Activated T-helper 1 cell treated with Interleukin-2 at 50 U/mL for 16 hours (primary cell): ENCODE results near the gene PTTG1.

ENCODE experiments used
- DNase-seq: peaks from one replicate; pipeline ENCODE4 v3.0.0-alpha.2; 2020; ENCODE audit warnings: low read depth

The PTTG1 gene

DNA sequence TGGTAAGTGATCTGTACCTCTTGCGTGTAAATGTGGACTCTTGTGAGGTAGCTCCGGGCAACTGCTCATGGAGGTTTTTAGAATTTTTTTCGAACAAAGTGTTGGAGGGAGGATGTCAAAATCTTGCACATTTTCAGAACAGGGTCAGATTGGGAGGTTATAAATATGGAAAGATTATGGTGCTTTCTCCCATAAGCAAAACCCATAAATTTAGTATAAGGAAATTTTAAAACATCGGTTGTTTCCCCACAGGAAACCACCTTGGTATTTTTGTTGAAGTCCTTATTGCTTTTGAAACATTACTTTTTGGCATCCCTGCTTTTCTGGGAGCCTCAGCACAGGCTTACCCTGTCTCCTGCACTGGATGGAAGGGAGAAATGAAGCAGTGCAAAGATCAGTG, 33.9 kb downstream of the PTTG1 start:
- DNase-seq: no peak

DNA sequence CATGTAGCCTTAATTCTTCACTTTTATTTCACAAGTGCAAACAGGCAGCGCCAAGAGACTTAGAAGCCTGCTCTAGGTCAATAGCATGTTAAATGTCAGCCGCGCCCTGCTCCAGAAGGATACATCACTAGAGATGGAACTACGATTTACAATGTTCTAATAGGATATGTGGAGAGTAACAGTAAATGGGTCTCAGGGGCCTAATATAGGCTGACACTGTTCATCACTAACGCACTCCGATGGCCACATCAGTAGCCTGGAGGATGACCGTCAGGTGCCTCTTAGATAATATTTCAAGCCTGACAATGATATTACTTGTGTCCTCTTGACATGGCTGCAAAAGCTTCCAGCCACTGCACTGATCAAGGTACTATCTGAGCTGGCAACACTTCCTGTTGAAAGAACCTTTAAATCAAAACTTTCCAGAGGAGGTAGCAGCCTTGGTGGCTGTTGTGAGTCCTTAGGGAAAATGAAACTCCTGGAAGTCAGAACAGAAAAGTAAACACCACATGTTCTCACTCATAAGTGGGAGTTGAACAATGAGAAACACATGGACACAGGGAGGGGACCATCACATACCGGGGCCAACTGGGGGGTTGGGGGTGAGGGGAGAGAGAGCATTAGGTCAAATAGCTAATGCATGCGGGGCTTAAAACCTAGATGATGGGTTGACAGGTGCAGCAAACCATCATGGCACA, 35.0 kb downstream of the PTTG1 start:
- no peak for DNase-seq

DNA sequence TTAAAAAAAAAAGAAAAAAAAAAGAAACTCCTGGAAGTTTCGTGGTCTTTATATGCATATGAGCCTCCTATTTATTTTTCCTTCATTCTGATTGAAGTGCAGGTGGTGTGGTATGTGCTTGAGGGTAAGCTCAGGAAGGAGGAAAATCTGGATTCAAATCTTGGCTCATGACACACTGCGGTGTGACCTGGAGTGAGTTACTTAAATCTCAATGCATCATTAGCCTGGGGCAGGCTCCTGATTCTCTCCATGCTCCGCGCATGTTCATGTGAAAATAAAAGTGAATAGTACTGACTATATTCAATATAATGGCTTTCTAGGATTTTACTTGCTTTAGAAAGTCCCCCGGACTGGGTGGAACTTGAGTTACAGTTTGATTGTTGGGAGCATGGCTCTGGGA, 35.6 kb downstream of the PTTG1 start:
- no peak for DNase-seq

DNA sequence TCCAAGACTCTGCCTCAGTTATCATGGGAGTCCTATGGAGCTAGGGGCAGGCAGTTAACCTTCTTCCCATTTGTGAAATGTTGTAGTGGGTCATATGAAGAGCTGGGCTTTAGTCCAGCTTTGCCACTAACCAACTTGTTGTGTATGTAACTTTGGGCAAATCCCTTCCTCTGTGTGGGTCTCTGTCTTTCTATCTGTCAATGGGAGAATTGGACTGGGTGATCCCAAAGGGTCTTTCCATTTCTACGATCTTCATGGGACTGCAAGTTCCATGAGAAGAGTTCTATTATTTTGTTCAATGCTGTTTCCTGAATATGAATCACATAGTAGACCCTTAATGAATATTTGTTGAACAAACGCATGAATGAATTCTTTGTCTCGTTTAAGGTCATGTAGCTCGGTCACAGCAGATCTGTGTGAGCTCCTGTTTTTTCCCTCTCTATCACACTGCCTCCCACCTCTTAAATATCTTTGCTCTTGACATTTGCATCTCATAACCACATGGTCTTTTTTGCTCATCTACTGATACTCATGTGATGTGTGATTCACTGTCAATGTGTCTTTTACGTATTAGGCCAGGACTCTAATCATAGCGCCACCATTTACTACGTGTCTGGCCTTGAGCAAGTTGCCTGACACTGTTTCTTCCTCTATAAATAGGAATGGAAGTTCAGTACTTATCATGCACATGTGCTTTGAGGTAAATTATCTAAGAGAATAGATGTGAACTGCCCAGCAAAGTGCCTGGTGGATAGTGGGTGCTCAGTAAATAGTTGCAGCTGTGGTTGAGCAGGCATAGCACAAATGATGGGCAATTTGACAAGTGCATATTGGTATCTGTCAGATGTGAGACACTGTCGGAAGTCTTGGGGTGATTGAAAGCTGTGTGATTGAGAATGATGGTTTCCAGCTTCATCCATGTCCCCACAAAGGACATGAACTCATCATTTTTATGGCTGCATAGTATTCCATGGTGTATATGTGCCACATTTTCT, 37.4 kb downstream of the PTTG1 start:
- no peak for DNase-seq

GRCh38 chr5:160460377-160461049, 38.9 kb downstream of the PTTG1 start:
- no peak for DNase-seq

DNA sequence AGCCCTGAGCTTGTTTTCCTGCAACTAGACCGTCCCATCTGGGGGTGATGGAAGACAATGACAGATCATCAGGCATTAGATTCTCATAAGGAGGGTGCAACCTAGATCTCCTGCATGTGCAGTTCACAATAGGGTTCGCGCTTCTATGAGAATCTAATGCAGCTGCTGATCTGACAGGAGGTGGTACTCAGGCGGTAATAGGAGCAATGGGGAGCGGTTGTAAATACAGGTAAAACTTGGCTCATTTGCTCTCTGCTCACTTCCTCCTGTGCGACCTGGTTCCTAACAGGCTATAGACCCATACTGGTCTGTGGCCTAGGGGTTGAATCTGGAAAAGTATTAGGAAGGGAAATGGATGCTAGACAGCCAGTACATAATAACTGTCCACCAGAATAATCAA, 39.7 kb downstream of the PTTG1 start:
- no peak for DNase-seq

GRCh38 chr5:160462167-160462566, 40.5 kb downstream of the PTTG1 start:
- no peak for DNase-seq

GRCh38 chr5:160463227-160463626, 41.6 kb downstream of the PTTG1 start:
- no peak for DNase-seq

DNA sequence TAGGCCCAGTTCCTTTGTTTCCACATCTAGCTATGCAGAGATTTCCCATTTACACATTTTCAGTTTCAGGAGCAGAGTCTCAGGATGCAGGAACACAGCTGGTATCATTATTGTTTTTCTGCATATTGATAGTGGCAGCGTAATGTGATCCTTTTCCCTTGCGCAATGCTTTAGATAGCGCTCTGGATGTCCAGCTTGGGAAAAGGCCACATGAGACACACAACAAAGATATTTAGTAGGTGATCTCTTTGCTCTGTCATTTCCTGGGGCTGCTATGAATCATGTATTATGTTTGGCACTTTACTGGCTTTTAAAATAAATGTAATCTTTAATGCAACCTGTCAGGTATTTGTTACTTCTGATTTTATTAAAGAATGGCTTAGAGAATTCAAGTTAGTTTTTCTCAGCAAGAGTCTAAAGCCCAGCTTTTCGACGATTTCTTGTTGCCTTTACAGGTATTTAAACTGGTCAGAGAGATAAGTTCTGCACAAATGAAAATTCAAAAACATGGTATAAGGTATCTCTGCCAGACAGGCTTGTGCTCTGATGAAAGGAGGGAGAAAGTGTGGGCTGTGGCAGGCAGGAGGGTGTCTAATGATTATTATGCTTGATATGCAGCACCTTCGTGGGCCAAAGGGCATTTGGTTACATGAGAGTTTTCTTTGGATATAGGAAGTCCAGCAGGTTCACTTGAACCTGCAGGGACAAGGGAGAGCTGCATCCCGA, 42.2 kb downstream of the PTTG1 start:
- DNase-seq: no peak

DNA sequence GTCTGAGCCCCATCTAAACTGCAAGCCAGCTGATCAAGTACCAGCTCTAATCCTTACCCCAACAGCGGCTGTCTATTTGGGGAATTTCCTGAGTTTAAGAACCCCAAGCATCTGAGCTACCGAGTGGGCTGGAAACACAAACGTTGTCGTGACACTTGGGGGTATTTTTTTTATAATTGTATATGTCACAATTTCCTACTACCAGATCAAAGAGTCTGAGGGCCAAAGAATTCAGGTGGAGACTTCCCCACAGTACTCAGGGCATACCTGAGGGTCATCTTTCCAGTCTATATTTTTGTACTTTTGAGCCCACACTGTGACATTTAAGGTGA, 42.8 kb downstream of the PTTG1 start:
- no peak for DNase-seq

GRCh38 chr5:160466116-160466515, 44.5 kb downstream of the PTTG1 start:
- DNase-seq: no peak

DNA sequence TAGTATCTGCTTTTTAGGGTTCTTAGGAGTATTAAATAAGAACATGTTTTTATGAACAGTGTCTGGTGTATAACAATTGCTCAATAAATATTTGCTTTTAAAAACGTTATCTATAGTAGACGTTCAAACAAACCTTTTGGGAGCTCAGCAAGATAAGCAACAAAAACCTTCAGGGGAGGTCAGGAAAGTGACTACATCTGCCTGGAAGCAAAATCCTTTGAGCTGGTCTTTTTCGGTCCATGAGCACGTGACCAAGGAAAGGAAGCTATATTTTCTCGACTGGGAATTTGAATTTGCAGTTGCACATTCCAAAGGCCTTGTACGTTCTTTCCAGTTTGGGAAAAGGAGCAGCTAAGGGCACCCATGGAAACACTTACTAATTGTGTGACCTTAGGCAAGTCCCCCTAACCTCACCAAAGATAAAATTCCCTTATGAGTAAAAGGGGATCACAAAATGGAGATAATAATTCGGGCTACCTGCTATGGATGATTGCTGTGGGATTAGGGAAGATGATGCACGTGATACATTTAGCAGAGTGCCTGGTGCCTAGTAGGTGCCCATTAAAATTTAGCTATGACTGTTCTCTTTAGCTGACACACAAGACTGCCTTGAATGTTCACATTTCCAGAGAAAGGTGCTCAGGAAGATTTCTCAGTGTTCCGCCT, 45.4 kb downstream of the PTTG1 start:
- DNase-seq: no peak

GRCh38 chr5:160467555-160468362, 46.1 kb downstream of the PTTG1 start:
- peak; percentile 57 for DNase-seq

GRCh38 chr5:160468363-160468975, 46.8 kb downstream of the PTTG1 start:
- DNase-seq: no peak

GRCh38 chr5:160469156-160470144, 47.8 kb downstream of the PTTG1 start:
- DNase-seq: no peak

DNA sequence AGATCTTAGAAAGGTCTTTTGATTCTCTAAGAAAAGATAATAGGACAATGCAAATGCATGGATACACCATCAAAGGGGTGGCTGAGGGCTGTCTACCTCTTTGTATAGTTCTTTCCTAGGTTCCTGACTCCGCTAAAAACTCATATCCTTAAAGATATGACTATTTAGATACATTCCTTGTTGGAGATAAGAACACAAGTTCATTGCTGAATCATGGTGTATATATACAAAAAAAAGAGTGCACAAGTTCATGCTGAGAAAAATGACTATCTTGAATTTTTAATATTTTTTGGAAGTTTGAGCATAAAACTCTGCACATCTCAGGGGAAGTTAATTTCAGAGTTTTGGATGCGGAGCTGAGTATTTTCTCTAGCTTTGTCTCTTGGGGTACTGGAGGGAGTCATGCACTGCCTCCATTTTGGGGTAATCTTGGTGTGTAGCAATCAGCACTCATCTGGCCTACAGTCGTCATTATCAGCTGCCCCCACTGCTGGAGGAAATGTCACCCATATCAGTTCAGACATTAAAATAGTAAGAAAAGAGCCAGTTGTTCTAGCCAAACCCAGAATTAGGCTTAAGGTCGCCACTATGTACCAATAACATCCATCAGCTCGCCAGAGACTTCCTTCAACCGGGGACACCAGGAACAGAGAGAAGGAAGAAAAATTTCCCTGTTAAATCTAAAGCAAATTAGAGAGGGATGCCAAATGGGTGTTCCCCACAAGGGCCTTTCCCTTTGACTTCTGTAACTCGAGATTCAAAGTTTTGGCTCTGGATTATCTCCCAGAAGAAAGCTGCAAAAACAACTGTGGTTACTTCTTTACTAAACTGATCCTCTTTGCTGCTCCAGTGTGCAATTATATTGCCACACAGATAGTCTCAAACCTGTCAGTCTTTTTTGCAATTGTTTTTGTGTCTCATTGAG, 49.0 kb downstream of the PTTG1 start:
- no peak for DNase-seq

GRCh38 chr5:160471761-160472160, 50.1 kb downstream of the PTTG1 start:
- DNase-seq: no peak

DNA sequence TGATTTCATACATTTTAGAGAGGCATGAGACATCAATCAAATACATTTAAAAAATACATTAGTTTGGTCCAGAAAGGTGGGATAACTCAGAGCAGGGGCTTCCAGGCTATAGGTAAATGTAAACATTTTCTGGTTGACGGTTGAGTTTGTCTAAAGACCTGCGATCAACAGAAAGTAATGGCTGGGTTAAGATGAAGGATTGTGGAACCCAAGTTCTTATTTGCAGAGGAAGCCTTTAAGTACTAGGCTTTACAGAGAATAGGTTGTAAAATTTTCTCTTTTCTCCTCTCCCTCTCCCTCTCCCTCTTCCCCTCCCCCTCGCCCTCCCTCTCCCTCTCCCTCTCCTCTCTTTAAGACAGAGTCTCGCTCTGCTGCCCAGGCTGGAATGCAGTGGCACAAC, 50.8 kb downstream of the PTTG1 start:
- no peak for DNase-seq
